BJ (cell line): ENCODE measurements around the gene STPG1. TPM values are rescaled to one million over a fixed set of nuclear protein-coding genes. Genes with fewer than 3 reads are reported as not detected.

Experiments used
- CTCF ChIA-PET: fragments of 350-600 bp; formaldehyde crosslinking; extraction: SDS; loops from one replicate; lab custom pipeline; 2021; ENCODE audit warnings: antibody characterized with exemption, inconsistent platforms; lab: Yijun Ruan, JAX
- POLR2A ChIA-PET: fragments of 300-600 bp; sonication (Branson Sonifier 250); formaldehyde crosslinking; extraction: SDS; loops from one replicate; lab custom pipeline; 2021; ENCODE audit warnings: antibody characterized with exemption; lab: Charles Lee
- DNase-seq: peaks from one replicate; pipeline ENCODE4 v3.0.0-alpha.2; 2011; ENCODE audit warnings: low read depth
- H3K27me3 ChIP-seq: 2 replicates; pipeline ENCODE4 v1.6.0; 2011; ENCODE audit warnings: low read length; ENCODE audit not compliant: control insufficient read depth, insufficient read depth
- H3K36me3 ChIP-seq: 2 replicates; pipeline ENCODE4 v1.5.1; 2011; ENCODE audit warnings: low read length; ENCODE audit not compliant: control insufficient read depth, insufficient read depth
- H3K4me3 ChIP-seq: 2 replicates; pipeline ENCODE4 v1.5.1; 2011; ENCODE audit warnings: low read depth, mild to moderate bottlenecking, control low read depth, low read length
- CTCF ChIP-seq: IDR thresholded peaks from 2 replicates; pipeline ENCODE4 v1.5.1; 2011; ENCODE audit warnings: low read depth, mild to moderate bottlenecking, control low read depth, inconsistent platforms, low read length, moderate library complexity; ENCODE audit not compliant: insufficient read depth
- polyA plus RNA-seq: library from polyadenylated mRNA; depleted of rRNA; stranded (reverse); fragments of >200 nt; gene quantifications from 2 replicates; pipeline ENCODE4 v1.2.3, GENCODE V29; 2011

Gene STPG1
- polyA plus RNA-seq, 1 experiment = 10.3 TPM

GRCh38 chr1:24331961-24332673, 81.5 kb downstream of the STPG1 start:
- peaks cover 25% of the 10 kb centered on the region for H3K27me3 ChIP-seq
- ChIA-PET POLR2A (no interaction called here), CTCF (interaction anchor here (1.5 kb wide), 1 partner anchor 133 kb away, joined by 5 read pairs; no protein-coding TSS in a partner anchor)
- no peak overlapping the region for H3K4me3 ChIP-seq
- no peak for DNase-seq
- no peaks in the 10 kb centered on the region for H3K36me3 ChIP-seq
- no peak for TF ChIP-seq CTCF

GRCh38 chr1:24329797-24330543, 83.6 kb downstream of the STPG1 start:
- no peak for DNase-seq
- TF ChIP-seq CTCF = no peak
- Histone ChIP-seq H3K27me3 (peaks cover 31% of the 10 kb centered on the region), H3K4me3 (no peak overlapping the region), H3K36me3 (no peaks in the 10 kb centered on the region)
- ChIA-PET CTCF (interaction anchor here (1.0 kb wide), 2 partner anchors 18 to 54 kb away, joined by 4 to 5 read pairs; no protein-coding TSS in a partner anchor), POLR2A (no interaction called here)

- POLR2A ChIA-PET = no interaction called here
- no peak for TF ChIP-seq CTCF
- CTCF ChIA-PET = no interaction called here
- no peak for DNase-seq
- Histone ChIP-seq H3K27me3 (peaks cover 34% of the 10 kb centered on the region), H3K4me3 (no peak overlapping the region), H3K36me3 (no peaks in the 10 kb centered on the region)
These were observed 84.3 kb downstream of the STPG1 start for GRCh38 chr1:24329331-24329730.

GRCh38 chr1:24327891-24328290, 85.7 kb downstream of the STPG1 start:
- no peak for DNase-seq
- TF ChIP-seq CTCF = no peak
- no peak overlapping the region for H3K4me3 ChIP-seq
- peaks cover 36% of the 10 kb centered on the region for H3K27me3 ChIP-seq
- no peaks in the 10 kb centered on the region for H3K36me3 ChIP-seq
- CTCF ChIA-PET = interaction anchor here (1.0 kb wide), 1 partner anchor 11 kb away, joined by 3 read pairs; no protein-coding TSS in a partner anchor
- POLR2A ChIA-PET = no interaction called here

- POLR2A ChIA-PET = no interaction called here
- no peak for DNase-seq
- no peak for TF ChIP-seq CTCF
- Histone ChIP-seq H3K4me3 (no peak overlapping the region), H3K36me3 (no peaks in the 10 kb centered on the region), H3K27me3 (peaks cover 39% of the 10 kb centered on the region)
- CTCF ChIA-PET = interaction anchor here (1.0 kb wide), 1 partner anchor 11 kb away, joined by 3 read pairs; no protein-coding TSS in a partner anchor
These were observed 86.1 kb downstream of the STPG1 start for GRCh38 chr1:24327486-24327885.
